ENCODE measurements around the gene POLR2E.
"Not testable (repeated sequence)": the region's sequence is repeated elsewhere in the genome, so short reads cannot be mapped to it uniquely, and the experiment has no call there.

POLR2E gene

DNA sequence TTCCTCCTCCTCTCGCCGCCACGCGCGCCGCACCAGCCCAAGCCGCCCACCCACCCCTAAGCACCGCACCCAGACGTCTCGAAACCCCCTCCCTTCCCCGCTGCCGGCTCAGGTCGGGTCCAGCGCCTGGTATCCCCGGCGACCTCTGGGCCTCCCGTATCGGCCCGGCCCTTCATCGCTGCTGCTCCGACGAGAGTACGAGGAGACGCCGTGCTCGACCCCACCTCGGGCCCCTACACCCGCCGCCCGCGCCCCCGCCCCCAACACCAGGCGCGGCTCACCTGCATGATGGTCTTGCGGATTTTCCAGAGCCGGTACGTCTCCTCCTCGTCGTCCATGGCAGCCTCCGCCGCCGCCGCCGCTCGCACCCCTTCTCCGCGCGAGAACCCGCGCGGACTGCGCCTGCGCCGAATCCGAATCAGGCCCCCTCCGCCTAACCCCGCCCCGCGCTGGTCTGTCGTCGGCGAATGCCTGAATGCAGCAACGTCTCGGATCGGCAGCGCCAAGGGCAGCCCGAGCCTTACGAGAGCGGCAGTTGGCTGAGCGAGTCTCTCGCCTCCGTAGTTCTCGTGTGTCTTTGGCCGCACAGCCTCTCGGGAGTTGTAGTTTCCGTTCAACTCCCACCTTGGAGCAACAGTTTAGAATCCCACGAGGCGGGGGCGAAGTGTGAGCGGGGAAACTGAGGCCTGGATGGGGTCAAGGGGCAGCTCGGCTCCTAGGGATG lies at the start of gene POLR2E:
Gene POLR2E, minus strand, starts transcription at position 398 of the 724 bp plus-strand sequence. Its CDS starts 60 bp downstream, at position 338.
- DNase-seq: peak; percentile 98 to 99

DNA sequence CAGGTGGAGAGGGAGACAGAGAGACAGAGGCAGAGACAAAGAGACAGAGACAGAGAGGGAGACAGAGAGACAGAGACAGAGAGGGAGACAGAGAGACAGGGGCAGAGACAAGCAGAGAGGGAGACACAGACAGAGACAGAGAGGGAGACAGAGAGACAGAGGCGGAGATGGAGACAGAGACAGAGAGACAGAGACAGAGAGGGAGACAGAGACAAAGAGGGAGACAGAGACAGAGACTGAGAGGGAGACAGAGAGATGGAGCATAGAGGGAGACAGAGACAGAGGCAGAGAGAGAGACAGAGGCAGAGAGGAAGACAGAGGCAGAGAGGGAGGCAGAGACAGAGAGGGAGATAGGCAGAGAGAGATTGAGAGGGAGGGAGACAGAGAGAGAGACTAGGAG lies 49.6 kb upstream of the POLR2E start:
- DNase-seq: no peak

GRCh38 chr19:1143828-1144399 lies 48.7 kb upstream of the POLR2E start:
- no peak for DNase-seq

GRCh38 chr19:1141944-1142343 lies 46.8 kb upstream of the POLR2E start:
- no peak for DNase-seq

- no peak for DNase-seq
These were observed 45.3 kb upstream of the POLR2E start for GRCh38 chr19:1140272-1141027.

DNA sequence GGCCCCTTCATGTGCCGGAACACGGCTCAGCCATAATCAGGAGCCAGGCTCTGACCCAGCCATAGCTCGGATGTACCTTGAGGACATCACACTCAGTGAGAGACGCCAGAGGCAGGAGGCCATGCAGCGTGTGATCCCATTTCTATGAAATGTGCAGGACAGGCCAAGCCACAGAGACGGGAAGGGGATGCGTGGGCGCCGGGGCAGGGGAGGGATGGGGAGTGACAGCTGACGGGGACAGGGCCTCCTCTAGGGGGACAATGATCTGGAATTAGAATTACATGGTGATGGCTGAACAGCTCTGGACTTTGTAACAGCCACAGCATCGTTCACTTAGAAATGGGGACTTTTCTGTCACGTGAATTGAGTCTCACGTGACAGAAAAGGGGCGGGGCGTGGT lies 44.0 kb upstream of the POLR2E start:
- DNase-seq: no peak

- DNase-seq: no peak
These were observed 42.9 kb upstream of the POLR2E start for GRCh38 chr19:1138121-1138520.

DNA sequence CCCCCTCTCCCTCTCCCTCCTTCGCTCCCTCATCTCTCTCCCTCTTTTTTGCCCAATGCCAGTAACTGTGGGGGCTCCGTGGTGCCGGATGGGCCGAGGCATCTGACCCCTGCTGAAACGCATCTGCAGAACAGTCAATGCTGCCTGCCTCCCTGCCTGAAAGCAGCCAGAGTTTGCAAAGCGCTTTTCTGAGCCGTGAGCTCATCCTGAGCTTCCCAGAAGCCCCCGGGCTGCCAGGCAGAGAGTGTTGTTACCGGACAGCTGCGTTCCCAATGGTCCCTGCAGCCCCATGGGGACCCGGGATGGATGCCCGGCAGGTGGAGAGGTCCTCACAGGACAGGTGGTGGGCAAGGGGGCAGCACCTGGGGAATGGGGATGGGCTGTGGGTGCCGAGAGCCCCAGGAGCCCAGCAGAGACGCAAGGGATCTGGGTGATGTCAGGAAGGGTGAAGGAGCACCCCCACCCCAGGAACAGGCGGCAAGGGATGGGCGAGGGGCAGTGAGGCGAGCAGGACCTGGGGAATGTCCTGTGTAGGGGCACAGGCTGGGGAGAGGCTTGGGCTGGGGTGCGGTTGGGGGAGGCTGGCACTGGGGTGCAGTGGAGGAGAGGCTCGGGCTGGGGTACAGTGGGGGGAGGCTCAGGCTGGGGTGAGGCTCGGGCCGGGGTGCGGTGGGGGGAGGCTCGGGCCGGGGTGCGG lies 41.6 kb upstream of the POLR2E start:
- DNase-seq: no peak

DNA sequence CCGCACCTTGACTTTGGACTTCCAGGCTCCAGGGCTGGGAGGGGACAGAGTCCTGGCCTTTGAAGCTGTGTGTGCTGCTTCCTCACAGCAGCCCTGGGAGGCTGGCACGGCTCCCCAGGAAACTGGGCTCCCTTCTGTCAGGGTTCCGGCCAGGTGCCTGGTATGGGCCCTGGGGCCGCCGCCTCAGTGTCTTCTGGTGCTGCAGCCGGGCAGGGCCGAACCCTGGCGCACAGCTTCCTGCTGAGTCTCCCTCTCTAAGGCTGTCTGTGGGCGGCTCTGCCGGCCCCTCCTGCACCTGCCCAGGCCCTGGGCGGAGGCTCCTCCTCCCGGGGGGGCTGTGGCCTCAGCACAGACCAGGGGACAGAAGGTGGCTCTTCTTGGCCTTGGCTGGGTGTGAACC lies 41.0 kb upstream of the POLR2E start:
- DNase-seq: no peak

- DNase-seq: no peak
These were observed 40.3 kb upstream of the POLR2E start for GRCh38 chr19:1135454-1135853.

DNA sequence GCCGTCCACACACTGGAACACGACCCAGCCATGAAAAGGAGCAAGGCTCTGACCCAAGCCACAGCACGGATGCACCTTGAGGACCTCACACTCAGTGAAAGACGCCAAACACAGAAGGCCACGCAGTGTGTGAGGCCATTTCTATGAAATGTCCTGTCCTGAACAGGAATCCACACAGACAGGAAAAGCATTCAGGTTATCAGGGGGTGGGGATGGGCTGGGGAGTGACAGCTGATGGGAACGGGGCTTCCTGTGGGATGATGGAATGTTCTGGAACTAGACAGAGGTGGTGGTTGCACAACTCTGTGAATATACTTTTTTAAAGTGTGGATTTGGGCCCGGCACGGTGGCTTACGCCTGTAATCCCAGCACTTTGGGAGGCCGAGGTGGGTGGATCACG lies 39.3 kb upstream of the POLR2E start:
- no peak for DNase-seq

DNA sequence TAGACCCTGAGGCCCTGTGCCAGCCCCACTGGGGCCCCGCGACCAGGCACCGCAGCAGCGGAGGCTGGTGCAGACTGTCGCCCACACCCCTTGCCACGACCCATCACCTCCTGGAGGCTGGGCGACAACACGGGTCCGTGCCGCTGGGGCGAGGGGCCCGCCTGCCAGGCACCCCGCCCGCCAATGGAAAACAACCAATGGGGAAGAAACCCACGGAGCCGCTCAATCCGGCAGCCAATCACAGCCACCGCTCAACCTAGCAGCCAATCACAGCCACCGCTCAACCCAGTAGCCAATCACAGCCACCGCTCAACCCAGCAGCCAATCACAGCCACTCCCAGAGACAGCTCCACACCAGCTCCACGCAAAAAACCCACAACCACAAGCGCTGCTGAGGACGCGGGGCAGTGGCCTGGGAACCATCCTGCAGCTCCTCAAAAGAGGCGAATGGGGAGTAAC lies 38.3 kb upstream of the POLR2E start:
- no peak for DNase-seq

DNA sequence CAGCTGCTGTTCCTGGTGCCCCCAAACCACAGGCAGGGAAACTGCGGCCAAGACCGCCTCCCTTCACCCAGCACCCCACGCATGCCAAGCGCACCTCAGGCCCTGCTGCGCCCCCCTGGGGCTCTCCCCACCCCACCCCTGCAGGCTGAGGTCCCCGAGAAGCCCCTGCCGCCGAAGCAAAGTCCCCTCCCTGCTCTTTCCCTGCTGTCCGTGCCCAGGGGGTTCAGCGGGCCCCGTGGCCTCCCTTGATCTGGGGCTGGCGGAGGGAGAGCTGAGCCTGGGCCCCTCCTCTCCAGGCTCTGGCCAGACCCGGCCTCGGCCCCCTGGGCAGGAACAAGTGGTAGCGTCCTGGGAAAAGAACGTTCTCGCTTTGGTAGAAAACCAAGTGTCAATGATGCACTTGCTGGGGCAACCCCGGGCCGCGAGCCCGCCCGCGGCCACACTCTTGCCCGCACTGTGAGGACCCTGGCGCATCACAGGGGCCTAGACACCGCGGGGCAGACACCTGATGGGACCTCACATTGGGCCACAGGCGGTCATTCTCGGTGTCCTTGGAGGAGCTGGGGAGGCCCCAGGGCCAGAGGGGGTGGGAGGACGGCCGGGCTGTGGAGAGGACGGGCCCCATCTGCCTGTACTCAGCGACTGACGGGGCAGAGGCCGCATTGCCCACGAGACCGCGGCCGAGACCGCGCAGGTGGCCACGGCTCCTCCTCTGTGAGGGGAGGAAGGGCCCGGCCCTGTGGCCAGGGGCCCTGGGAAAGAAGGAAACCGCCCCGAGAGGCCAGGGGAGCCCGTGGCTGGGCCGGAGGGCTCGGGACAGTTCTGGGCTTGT lies 37.6 kb upstream of the POLR2E start:
- DNase-seq: no peak

GRCh38 chr19:1131718-1132551 lies 36.8 kb upstream of the POLR2E start:
- DNase-seq: peak in 1 of 2 donors; percentile 37

DNA sequence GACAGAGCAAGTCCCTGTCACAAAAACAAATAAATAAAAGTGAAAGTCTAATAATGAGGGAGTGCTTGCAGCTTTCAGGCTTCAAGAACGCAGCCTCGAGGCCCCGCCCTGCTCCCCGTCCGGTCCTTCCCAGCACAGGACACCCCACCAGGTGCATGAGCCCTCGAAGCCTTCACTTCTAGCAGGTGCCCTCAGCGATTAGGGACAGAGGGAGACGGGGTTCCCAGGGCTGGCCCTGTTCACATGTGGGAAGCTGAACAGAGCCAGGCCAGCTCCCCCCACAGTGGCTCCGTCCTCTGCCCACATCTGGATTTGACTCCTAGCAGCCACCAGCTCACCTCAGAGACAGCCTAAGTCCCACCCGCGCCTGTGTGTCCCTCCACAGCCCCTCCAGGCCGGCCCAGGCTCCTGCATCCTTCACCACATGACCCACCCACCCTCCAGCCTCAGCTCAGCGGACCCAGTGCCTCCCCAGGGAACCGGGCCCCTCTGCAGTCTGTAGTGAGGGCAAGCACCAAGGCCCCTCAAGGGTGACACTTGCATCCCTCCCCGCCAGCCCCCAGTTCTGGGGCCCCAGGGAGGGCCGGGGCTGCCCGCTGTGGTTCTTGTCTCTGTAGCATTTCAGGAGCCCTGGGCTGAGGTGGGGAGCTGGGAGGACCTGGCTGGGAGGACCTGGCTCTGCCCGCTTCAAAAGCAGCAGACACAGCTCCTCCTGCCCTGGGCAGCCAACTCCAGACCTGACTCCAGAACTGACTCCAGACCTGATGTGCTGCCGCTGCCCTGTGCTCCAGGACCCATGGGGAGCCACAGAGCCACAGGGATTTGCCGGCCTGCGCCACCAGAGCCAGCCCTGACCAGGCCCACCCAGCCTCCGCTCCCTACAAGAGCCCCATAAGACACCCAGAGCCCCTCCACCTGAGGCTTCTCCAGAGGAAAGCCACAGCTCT lies 35.9 kb upstream of the POLR2E start:
- DNase-seq: no peak

- DNase-seq: no peak
These were observed 34.4 kb upstream of the POLR2E start for GRCh38 chr19:1129535-1129934.

- DNase-seq: not testable (repeated sequence)
These were observed 33.9 kb upstream of the POLR2E start for GRCh38 chr19:1129084-1129483.

GRCh38 chr19:1128106-1128505 lies 32.9 kb upstream of the POLR2E start:
- no peak for DNase-seq

GRCh38 chr19:1126984-1127760 lies 32.0 kb upstream of the POLR2E start:
- DNase-seq: no peak
